HG03439 (cell line): ENCODE results near the gene SLC2A9.

Experiments
- ATAC-seq: cut with Tn5 transposase; IDR thresholded peaks from one replicate; pipeline ENCODE4 v1.9.1; 2021; ENCODE audit warnings: mild to moderate bottlenecking, moderate library complexity; ENCODE audit not compliant: unreplicated experiment

SLC2A9 gene

DNA sequence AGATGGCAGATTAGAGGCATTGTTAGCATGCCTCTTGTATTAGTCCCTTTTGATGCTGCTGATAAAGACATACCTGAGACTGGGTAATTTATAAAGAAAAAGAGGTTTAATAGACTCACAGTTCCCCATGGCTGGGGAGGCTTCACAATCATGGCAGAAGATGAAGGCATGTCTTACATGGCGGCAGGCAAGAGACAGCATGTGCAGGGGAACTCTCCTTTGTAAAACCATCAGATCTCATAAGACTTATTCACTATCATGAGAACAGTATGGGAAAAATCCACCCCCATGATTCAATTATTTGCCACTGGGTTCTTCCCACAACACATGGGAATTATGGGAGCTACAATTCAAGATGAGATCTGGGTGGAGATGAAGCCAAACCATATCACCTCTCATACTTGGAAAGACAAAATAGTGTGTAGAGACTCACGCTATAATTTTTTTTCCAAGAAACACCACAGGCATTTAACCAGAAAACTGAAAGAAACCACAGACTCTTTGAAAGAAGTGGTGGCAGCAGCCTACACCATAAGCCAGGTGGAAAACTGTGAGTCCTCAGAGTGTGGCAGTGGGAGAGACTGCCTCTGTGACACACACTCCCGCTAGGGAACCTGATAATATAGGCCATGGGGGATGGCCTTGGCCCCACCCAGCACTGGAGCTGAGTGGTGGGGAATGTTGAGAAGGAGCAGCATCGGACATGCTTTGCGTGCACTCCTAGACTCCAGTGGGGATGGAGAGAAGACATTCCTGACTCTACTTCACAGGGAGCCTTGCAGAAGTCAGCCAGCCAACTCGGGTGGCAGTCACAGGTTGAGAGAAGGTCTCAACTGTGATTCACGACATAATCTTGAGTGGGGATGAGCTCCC lies 51.5 kb downstream of the SLC2A9 start:
- ATAC-seq = peak; percentile 28

- no peak for ATAC-seq
Measured at GRCh38 chr4:9968472-9968871, 52.8 kb downstream of the SLC2A9 start.

- no peak for ATAC-seq
Measured at GRCh38 chr4:9964879-9965278, 56.4 kb downstream of the SLC2A9 start.

- no peak for ATAC-seq
Measured at GRCh38 chr4:9963328-9963727, 58.0 kb downstream of the SLC2A9 start.

DNA sequence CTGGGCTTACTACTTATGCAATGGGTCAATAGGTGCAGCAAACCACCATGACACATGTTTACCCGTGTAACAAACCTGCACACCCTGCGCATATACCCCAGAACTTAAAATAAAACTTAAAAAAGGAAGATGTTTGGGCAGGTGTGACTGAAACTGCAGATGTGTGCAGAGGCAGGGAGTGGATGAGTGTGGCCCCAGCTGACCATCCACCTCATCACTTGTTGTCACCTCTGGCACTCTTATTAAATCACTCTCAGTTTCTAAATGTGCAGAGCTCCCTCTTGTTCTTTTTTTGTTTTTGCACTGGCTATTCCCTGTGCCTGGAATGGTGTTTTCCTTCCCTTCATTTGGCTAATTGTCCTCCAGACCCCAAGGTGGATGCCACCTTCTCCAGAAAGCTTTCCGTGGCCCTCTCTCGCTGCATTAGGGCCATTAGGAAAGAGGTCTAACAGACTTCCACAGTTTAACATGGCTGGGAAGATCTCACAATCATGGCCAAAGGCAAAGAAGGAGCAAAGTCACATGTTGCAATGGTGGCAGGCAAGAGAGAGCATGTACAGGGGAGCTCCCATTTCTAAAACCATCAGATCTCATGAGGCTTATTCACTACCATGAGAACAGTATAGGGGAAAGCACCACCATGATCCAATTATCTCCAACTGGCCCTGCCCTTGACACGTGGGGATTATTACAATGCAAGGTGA lies 58.5 kb downstream of the SLC2A9 start:
- ATAC-seq = no peak

- ATAC-seq = no peak
Measured at GRCh38 chr4:9954468-9954867, 66.8 kb downstream of the SLC2A9 start.

GRCh38 chr4:9953089-9953488 lies 68.2 kb downstream of the SLC2A9 start:
- ATAC-seq = no peak

DNA sequence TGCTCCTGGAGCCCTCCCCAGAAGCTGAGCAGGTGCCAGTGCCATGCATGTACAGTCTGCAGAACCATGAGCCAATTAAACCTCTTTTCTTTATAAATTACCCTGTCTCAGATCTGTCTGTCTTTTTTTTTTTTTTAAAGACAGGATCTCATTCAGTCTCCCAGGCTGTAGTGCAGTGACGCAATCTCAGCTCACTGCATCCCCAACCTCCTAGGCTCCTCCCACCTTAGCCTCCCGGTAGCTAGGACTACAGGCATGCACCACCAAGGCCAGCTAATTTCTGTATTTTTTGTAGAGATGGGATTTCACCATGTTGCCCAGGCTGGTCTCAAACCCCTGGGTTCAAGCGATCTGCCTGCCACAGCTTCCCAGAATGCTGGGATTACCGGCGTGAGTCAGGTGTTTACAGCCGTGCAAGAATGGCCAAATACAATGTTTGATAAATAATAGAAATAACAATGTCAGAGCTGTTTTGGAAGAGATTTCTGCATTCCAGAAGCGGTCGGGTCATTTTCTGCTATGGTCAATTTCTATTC lies 68.8 kb downstream of the SLC2A9 start:
- ATAC-seq = no peak

DNA sequence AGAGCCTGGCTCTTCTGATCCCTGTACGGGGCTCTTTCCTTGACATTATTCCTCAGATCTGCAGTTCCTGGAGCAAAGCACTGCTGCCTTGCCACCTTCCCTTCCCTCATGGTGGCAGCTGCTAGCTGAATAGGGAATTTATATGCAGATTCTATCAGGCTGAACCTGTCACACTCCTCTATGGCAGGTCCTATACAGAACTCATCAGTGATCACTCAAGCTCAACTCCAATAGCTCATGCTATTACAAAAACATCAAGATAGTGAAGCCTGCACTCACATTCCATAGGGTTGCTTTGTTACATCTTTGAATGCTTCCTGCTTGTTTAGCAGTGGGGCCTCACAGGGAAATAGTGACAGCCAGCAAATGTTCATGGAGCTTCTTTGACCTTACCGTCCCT lies 71.7 kb downstream of the SLC2A9 start:
- no peak for ATAC-seq

GRCh38 chr4:9947168-9948062 lies 73.9 kb downstream of the SLC2A9 start:
- no peak for ATAC-seq

DNA sequence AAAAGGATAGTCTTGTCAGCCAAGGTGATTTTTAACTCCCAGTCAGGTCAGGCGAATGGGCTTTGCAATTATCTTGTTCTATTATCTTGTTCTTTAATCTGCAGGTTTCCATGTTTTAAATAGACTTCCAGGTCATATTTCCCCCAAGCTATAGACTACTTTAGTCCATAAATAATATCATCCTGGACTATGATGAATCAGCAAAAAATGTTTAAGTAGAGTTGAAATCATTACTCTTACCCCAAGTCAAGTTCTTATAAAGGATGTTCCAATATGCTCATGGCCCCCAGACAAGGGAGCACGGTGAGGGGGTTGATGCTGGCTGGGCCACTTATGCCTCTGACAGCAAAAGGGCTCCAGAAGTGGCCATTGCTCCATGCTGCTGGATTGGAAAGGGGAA lies 75.1 kb downstream of the SLC2A9 start:
- ATAC-seq = no peak

DNA sequence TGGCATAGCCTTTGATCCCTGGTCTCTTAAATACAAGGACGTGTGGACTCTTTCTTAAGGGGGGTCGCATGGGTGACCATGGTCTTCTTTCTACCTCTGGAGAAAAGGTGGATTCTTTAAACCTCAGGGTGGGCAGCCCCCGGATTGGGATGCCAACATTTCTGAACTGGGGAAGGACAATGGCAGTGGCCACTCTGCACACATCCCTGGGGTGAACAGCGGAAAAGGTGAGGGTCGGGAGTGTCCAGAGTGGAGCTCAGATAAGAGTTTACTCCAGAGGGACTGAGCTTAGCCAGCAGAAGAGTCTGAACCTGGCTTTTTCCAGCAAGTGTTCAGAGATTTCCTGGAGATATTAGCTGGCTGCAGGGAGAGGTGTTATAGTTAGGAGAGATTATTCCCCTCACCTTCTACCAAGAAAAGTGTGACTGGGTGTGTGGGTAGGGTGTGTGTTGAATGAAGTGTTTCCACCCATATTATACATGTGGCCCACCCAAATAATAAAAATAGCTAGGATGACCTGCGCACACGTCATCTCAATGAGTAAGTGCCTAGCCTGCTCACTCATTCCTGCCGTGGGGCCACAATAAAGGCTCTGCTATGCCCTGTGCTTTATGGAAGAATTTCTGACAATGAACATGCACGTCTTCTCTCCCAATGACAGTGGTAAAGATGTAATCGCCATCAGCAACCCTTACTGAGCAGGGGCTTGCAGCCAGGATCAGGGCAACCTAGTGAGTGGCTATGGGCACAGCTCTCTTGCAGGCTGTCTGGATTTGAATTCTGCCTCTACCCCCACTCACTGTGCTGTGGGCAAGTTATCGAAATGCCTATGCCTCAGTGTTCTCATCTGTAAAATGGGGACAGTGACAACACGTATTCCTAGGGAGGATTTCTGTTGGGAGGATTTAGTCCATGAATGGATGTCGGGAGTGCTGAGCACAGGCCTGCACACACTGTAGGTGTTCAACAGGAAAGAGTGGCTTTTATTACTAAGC lies 76.6 kb downstream of the SLC2A9 start:
- no peak for ATAC-seq

DNA sequence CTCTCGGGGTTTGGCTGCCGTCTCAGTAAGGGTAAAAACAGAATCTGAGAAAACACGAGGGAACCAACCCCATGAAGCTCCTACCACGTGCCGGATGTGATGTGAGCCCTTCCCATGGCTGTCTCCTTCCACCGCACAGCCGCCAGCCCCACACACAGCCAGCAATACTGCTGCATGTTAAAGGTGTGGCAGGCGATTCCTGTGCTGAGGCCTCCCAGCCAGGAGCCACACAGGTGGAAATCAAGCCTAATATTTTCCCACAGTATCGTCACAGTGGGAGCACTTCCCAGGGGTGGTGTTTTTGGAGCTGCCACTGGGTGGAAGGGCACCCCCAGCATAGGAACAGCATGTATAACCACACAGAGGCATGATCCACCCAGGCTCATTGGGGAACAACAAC lies 77.5 kb downstream of the SLC2A9 start:
- no peak for ATAC-seq

GRCh38 chr4:9942921-9943600 lies 78.2 kb downstream of the SLC2A9 start:
- no peak for ATAC-seq

GRCh38 chr4:9942139-9942538 lies 79.2 kb downstream of the SLC2A9 start:
- no peak for ATAC-seq

DNA sequence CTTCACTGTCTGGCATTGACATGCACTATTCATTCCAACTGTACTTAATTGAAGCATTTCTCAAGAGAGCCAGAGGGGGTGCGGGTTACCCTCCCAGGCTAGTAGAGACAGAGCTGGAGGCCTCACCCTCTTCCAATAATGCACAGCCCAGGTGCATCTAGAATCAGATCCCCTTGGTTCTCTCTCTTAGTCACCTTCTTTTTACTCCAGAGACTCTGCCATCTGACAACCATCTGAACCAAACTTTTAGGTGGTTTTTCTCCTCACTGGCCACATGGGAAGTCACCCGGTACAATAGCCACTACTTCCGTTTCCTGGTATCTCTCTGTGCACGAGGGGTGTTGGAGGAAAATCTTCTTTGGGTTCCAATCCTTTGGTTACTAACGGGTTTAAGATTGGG lies 81.3 kb downstream of the SLC2A9 start:
- no peak for ATAC-seq

DNA sequence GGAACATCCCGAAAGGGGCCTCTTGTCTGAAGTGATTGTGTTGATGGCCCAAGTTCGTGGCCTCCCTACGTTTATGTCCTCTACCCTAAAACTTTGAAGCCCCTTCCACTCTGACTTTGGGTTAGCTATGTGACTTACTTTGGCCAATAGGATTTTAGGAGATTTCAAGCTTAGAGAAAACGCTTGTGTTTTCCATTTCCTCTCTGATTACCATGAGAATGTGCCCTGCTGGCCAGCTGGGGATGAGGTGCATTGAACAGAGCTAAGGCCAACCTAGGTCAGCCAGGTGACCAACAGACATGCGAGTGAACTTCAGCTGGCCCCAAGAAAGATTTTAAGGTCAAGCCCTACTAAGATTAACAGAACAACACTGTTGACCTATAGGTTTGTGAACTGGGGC lies 82.4 kb downstream of the SLC2A9 start:
- no peak for ATAC-seq

GRCh38 chr4:9937078-9937477 lies 84.2 kb downstream of the SLC2A9 start:
- no peak for ATAC-seq

DNA sequence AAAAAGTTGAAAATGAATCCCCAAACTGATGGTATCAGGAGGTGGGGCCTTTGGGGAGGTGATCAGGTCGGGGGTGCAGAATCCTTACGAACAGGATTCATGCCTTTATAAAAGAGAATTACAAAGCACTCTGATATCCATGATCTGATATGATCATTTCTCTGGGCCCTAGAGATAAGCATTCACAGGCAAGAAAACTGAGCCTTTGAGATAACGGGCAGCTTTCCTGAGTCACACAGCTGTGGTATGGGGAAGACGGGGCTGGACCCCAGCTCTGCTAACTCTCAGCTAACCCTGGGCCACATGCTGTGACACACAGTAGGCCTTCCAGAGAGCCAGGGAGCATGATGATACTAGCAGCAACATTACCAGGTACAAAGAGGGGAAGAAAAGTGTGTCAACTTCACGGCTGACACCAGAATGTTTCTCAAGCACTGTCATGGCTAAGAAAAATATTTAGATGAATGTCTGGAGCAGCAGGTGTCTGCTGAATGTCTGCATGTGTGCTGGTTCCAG lies 85.1 kb downstream of the SLC2A9 start:
- ATAC-seq = no peak
